Stimulated activated CD8-positive, alpha-beta memory T cell treated with anti-CD3 and anti-CD28 coated beads, Interleukin-2, amount 100 ng/mL, for 48 hours (primary cell): ENCODE results near the gene ITIH5.

Source experiments
- DNase-seq, 2 donors: peaks; one replicate each; pipeline ENCODE4 v3.0.0-alpha.2; 2020; ENCODE audit warnings: low read depth in 2 of 2

Gene ITIH5

GRCh38 chr10:7520507-7521485 is 146.0 kb downstream of the ITIH5 start:
- no peak for DNase-seq

- no peak for DNase-seq
Observed at GRCh38 chr10:7519351-7519750, 147.4 kb downstream of the ITIH5 start.

- no peak for DNase-seq
Observed at GRCh38 chr10:7518693-7519092, 148.1 kb downstream of the ITIH5 start.

- DNase-seq: no peak
Observed at GRCh38 chr10:7515439-7515838, 151.3 kb downstream of the ITIH5 start.

- DNase-seq: no peak
Observed at GRCh38 chr10:7513936-7514335, 152.8 kb downstream of the ITIH5 start.

- no peak for DNase-seq
Observed at GRCh38 chr10:7513455-7513854, 153.3 kb downstream of the ITIH5 start.

GRCh38 chr10:7512487-7512886 is 154.3 kb downstream of the ITIH5 start:
- DNase-seq: no peak

- DNase-seq: no peak
Observed at GRCh38 chr10:7511612-7512011, 155.2 kb downstream of the ITIH5 start.
